Chondrocyte (in vitro differentiated cells): ENCODE measurements around the gene TMEM266. TPM values are rescaled to one million over a fixed set of nuclear protein-coding genes. Genes with fewer than 3 reads are reported as not detected.

Experiments used
- DNase-seq: peaks from one replicate; pipeline ENCODE4 v3.0.0; 2021; ENCODE audit warnings: mixed read lengths, low spot score
- H3K27ac Mint-ChIP-seq: one replicate; pipeline ENCODE4 v1.8.0; 2021; ENCODE audit warnings: mild to moderate bottlenecking, moderate library complexity, mixed read lengths; ENCODE audit not compliant: unreplicated experiment
- H3K27me3 Mint-ChIP-seq: 2 replicates; pipeline ENCODE4 v1.8.0; 2021; ENCODE audit warnings: low read depth, mixed read lengths
- H3K36me3 Mint-ChIP-seq: 2 replicates; pipeline ENCODE4 v1.8.0; 2021; ENCODE audit warnings: low read depth, mixed read lengths
- H3K4me1 Mint-ChIP-seq: 2 replicates; pipeline ENCODE4 v1.8.0; 2021; ENCODE audit warnings: low read depth, mild to moderate bottlenecking, mixed read lengths
- H3K4me3 Mint-ChIP-seq: one replicate; pipeline ENCODE4 v1.8.0; 2021; ENCODE audit warnings: mild to moderate bottlenecking, moderate library complexity, mixed read lengths; ENCODE audit not compliant: unreplicated experiment
- H3K9me3 Mint-ChIP-seq: 2 replicates; pipeline ENCODE4 v1.8.0; 2021; ENCODE audit warnings: low read depth, mixed read lengths
- CTCF ChIP-seq: fragments of 200-600 bp; sonication (generic); IDR thresholded peaks from 2 replicates; pipeline ENCODE4 v1.5.0; 2021; ENCODE audit warnings: antibody characterized with exemption, mild to moderate bottlenecking, moderate library complexity
- total RNA-seq: library from RNA; stranded (reverse); gene quantifications from 3 replicates; pipeline ENCODE4 v1.2.1, GENCODE V29; 2021

The TMEM266 gene
- total RNA-seq, 1 donor from 2014 or later: 0.20 TPM

DNA sequence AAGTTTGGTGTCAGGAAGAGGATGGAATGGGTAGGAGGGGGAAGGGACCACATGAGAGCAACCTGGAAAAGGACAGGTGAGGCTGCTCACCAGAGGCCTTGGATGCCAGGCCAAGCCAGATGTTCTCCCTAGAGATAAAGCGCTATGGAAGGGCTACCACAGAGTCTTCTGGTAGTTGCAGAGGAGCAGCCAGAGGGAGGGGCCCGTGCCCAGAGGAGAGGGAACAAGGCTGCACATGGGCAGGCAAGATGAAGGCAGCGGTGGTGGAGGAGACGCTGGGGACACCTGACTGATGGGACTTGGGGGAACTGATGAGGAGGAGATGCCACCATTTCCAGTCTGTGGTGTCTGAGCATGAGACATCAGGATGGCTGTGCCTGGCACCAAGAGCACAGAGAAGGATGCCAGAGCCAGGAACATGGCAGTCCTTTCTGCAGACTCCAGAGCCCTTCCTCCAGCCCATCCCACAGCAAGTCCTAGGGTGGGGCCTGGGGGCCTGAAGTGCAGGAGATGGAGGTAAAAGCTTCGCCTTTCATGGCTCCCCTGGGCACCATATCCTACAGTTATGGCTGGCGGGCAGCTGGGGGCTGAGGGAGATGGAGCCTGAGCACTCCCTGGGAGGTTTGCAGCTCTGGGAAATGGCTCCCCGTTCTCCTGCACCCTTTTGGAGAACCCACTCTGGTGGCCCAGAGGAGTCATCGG, 148.4 kb downstream of the TMEM266 start:
- Mint-ChIP-seq H3K4me1 (peaks cover 17% of the 10 kb centered on the region), H3K27me3 (no peaks in the 10 kb centered on the region), H3K27ac (no peak overlapping the region), H3K36me3 (peaks cover 13% of the 10 kb centered on the region), H3K9me3 (no peaks in the 10 kb centered on the region), H3K4me3 (no peak overlapping the region)
- DNase-seq: no peak
- TF ChIP-seq CTCF: no peak

DNA sequence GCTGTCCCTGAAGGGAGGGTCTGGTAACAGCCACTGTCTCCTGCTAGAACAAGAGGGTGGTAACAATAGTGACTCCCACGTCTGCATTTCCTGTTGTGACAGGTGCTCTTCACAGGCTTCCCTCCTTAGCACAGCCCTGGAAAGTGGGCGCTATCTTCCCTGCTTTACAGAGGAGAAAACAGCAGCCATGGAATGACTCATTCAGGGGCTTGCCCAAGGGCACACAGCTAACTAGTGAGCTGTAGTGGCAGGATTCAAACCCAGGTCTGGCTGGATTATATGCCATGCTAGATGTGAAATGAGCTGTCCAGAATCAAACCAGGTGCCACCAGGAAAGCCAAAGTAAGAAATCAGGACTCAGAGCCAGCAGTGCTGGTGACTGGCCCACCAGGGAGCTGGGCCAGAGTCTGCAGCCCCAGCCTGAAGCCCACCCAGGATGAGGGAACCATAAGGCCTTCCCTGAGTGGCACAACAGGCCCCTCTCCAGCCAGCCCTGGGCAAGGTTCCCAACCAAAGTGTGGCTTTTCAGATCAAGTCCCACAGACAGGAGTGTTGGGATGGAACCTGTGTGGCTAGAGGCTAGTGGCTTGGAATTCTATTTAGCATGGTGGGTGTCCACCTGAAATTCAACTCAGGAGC, 149.1 kb downstream of the TMEM266 start:
- H3K27ac Mint-ChIP-seq: no peak overlapping the region
- H3K4me3 Mint-ChIP-seq: no peak overlapping the region
- H3K36me3 Mint-ChIP-seq: peaks cover 17% of the 10 kb centered on the region
- no peak for TF ChIP-seq CTCF
- no peaks in the 10 kb centered on the region for H3K9me3 Mint-ChIP-seq
- H3K4me1 Mint-ChIP-seq: peaks cover 17% of the 10 kb centered on the region
- DNase-seq: no peak
- no peaks in the 10 kb centered on the region for H3K27me3 Mint-ChIP-seq

- H3K4me1 Mint-ChIP-seq: peaks cover 17% of the 10 kb centered on the region
- H3K36me3 Mint-ChIP-seq: peaks cover 18% of the 10 kb centered on the region
- H3K4me3 Mint-ChIP-seq: no peak overlapping the region
- no peak overlapping the region for H3K27ac Mint-ChIP-seq
- no peak for DNase-seq
- no peak for TF ChIP-seq CTCF
- no peaks in the 10 kb centered on the region for H3K27me3 Mint-ChIP-seq
- no peaks in the 10 kb centered on the region for H3K9me3 Mint-ChIP-seq
These were observed 149.7 kb downstream of the TMEM266 start for GRCh38 chr15:76209523-76209922.

- no peak for TF ChIP-seq CTCF
- no peak overlapping the region for H3K4me3 Mint-ChIP-seq
- no peak overlapping the region for H3K27ac Mint-ChIP-seq
- H3K9me3 Mint-ChIP-seq: no peaks in the 10 kb centered on the region
- H3K27me3 Mint-ChIP-seq: no peaks in the 10 kb centered on the region
- peaks cover 18% of the 10 kb centered on the region for H3K36me3 Mint-ChIP-seq
- H3K4me1 Mint-ChIP-seq: peaks cover 17% of the 10 kb centered on the region
- DNase-seq: no peak
These were observed 150.2 kb downstream of the TMEM266 start for GRCh38 chr15:76209942-76210341.

GRCh38 chr15:76215634-76216033, 155.8 kb downstream of the TMEM266 start:
- Mint-ChIP-seq H3K9me3 (peaks cover 4% of the 10 kb centered on the region), H3K4me1 (peaks cover 12% of the 10 kb centered on the region), H3K4me3 (no peak overlapping the region), H3K27ac (no peak overlapping the region), H3K36me3 (peaks cover 25% of the 10 kb centered on the region), H3K27me3 (no peaks in the 10 kb centered on the region)
- DNase-seq: no peak
- TF ChIP-seq CTCF: no peak
